Neural progenitor cell (in vitro differentiated cells): ENCODE data around the gene AMIGO2. TPM values are rescaled to one million over a fixed set of nuclear protein-coding genes. Genes with fewer than 3 reads are reported as not detected.

Experiments used
- DNase-seq: peaks from one replicate; pipeline ENCODE4 v3.0.0-alpha.2; 2016; ENCODE audit warnings: low spot score
- H2AFZ ChIP-seq: fragments of 200-600 bp; sonication (generic); replicated peaks from 2 replicates; pipeline ENCODE4 v1.6.1; 2016; ENCODE audit warnings: antibody characterized with exemption
- H3F3A ChIP-seq: fragments of 200-600 bp; sonication (generic); 2 replicates; pipeline ENCODE4 v1.6.1; 2016; ENCODE audit warnings: antibody characterized with exemption, low read depth
- H3K27ac ChIP-seq: fragments of 200-600 bp; sonication (generic); 2 replicates; pipeline ENCODE4 v1.5.1; 2016; ENCODE audit warnings: mild to moderate bottlenecking
- H3K27me3 ChIP-seq: fragments of 200-600 bp; sonication (generic); 2 replicates; pipeline ENCODE4 v1.6.1; 2016; ENCODE audit warnings: mild to moderate bottlenecking, moderate library complexity
- H3K36me3 ChIP-seq: fragments of 200-600 bp; sonication (generic); 2 replicates; pipeline ENCODE4 v1.5.1; 2016
- H3K4me1 ChIP-seq: fragments of 200-600 bp; sonication (generic); 2 replicates; pipeline ENCODE4 v1.6.1; 2016; ENCODE audit warnings: mixed run types
- H3K4me2 ChIP-seq: fragments of 200-600 bp; sonication (generic); 2 replicates; pipeline ENCODE4 v1.6.1; 2016
- H3K4me3 ChIP-seq: fragments of 200-600 bp; sonication (generic); 2 replicates; pipeline ENCODE4 v1.5.1; 2016
- H3K79me2 ChIP-seq: fragments of 200-600 bp; sonication (generic); 2 replicates; pipeline ENCODE4 v1.6.1; 2016; ENCODE audit warnings: low read depth
- H3K9ac ChIP-seq: fragments of 200-600 bp; sonication (generic); 2 replicates; pipeline ENCODE4 v1.6.1; 2016
- H3K9me3 ChIP-seq: fragments of 200-600 bp; sonication (generic); 2 replicates; pipeline ENCODE4 v1.5.1; 2016; ENCODE audit warnings: low read depth
- H4K20me1 ChIP-seq: fragments of 200-600 bp; sonication (generic); 2 replicates; pipeline ENCODE4 v1.6.1; 2016; ENCODE audit warnings: low read depth
- H3K27ac Mint-ChIP-seq: 3 replicates; pipeline ENCODE4 v1.8.0; 2021; ENCODE audit warnings: mixed read lengths
- H3K27me3 Mint-ChIP-seq: 2 replicates; pipeline ENCODE4 v1.8.0; 2022; ENCODE audit warnings: low read depth, mild to moderate bottlenecking, inconsistent platforms, moderate library complexity, mixed read lengths; ENCODE audit not compliant: insufficient read depth
- H3K36me3 Mint-ChIP-seq: 3 replicates; pipeline ENCODE4 v1.8.0; 2021; ENCODE audit warnings: mixed read lengths
- H3K4me1 Mint-ChIP-seq: 3 replicates; pipeline ENCODE4 v1.8.0; 2021; ENCODE audit warnings: mixed read lengths
- H3K4me3 Mint-ChIP-seq: 3 replicates; pipeline ENCODE4 v1.8.0; 2021; ENCODE audit warnings: mild to moderate bottlenecking, moderate library complexity, mixed read lengths
- H3K9me3 Mint-ChIP-seq: 3 replicates; pipeline ENCODE4 v1.8.0; 2020; ENCODE audit warnings: mixed read lengths
- EZH2 ChIP-seq: fragments of 200-600 bp; sonication (generic); IDR thresholded peaks from 2 replicates; pipeline ENCODE4 v1.6.1; 2017; ENCODE audit warnings: antibody characterized with exemption, mild to moderate bottlenecking, moderate library complexity
- EZH2phosphoT487 ChIP-seq: fragments of 200-600 bp; sonication (generic); IDR thresholded peaks from 2 replicates; pipeline ENCODE4 v1.6.1; 2017; ENCODE audit warnings: antibody characterized with exemption
- total RNA-seq: library from RNA; depleted of rRNA; stranded (reverse); fragments of >200 nt; gene quantifications from 2 replicates; pipeline ENCODE4 v1.2.3, GENCODE V29; 2015; ENCODE audit warnings: low replicate concordance
- TF ChIP-seq, protein P1 (sequence below): fragments of 200-600 bp; sonication (generic); IDR thresholded peaks from 2 replicates; pipeline ENCODE4 v1.5.1; 2017; ENCODE audit warnings: antibody characterized with exemption, mild to moderate bottlenecking

Gene AMIGO2
- 1.6 and 1.7 TPM in 2 replicates for total RNA-seq

GRCh38 chr12:47079468-47079980, at the start of gene AMIGO2, which contains the start of gene PCED1B:
TSS of gene AMIGO2 (minus strand) at chr12:47079959. CDS start at chr12:47079002, 957 bp downstream.
TSS of gene PCED1B (plus strand) at chr12:47079621. CDS start at chr12:47235064, 155,443 bp downstream.
- H3K4me2 ChIP-seq = peak within 1 kb of the TSS; percentile 93
- H3K27me3 Mint-ChIP-seq = peaks cover 5% of the 10 kb centered on the region
- H3K4me3 Mint-ChIP-seq = peak within 1 kb of the TSS; percentile 92
- H3K4me1 Mint-ChIP-seq = peaks cover 28% of the 10 kb centered on the region
- H4K20me1 ChIP-seq = no peaks in the 10 kb centered on the region
- peak within 1 kb of the TSS; percentile 94 for H2AFZ ChIP-seq
- peak within 1 kb of the TSS; percentile 67 for H3K4me3 ChIP-seq
- TF ChIP-seq EZH2phosphoT487 (no peak), EZH2 (peak; percentile 21)
- TF ChIP-seq, protein P1, sequence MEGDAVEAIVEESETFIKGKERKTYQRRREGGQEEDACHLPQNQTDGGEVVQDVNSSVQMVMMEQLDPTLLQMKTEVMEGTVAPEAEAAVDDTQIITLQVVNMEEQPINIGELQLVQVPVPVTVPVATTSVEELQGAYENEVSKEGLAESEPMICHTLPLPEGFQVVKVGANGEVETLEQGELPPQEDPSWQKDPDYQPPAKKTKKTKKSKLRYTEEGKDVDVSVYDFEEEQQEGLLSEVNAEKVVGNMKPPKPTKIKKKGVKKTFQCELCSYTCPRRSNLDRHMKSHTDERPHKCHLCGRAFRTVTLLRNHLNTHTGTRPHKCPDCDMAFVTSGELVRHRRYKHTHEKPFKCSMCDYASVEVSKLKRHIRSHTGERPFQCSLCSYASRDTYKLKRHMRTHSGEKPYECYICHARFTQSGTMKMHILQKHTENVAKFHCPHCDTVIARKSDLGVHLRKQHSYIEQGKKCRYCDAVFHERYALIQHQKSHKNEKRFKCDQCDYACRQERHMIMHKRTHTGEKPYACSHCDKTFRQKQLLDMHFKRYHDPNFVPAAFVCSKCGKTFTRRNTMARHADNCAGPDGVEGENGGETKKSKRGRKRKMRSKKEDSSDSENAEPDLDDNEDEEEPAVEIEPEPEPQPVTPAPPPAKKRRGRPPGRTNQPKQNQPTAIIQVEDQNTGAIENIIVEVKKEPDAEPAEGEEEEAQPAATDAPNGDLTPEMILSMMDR = peak; percentile 26
- H3K9me3 Mint-ChIP-seq = no peaks in the 10 kb centered on the region
- peaks cover 24% of the 10 kb centered on the region for H3F3A ChIP-seq
- H3K4me1 ChIP-seq = peaks cover 17% of the 10 kb centered on the region
- H3K36me3 Mint-ChIP-seq = no peaks in the 10 kb centered on the region
- no peaks in the 10 kb centered on the region for H3K79me2 ChIP-seq
- peaks cover 58% of the 10 kb centered on the region for H3K27me3 ChIP-seq
- peak; percentile 77 for DNase-seq
- no peak within 1 kb of the TSS for H3K9ac ChIP-seq
- H3K27ac Mint-ChIP-seq = peak within 1 kb of the TSS; percentile 35
- no peaks in the 10 kb centered on the region for H3K36me3 ChIP-seq
- H3K27ac ChIP-seq = no peak within 1 kb of the TSS
- no peaks in the 10 kb centered on the region for H3K9me3 ChIP-seq

GRCh38 chr12:47126246-47126645, 46.5 kb upstream of the AMIGO2 start:
- no peaks in the 10 kb centered on the region for H4K20me1 ChIP-seq
- no peak overlapping the region for H3K4me3 ChIP-seq
- DNase-seq = no peak
- no peaks in the 10 kb centered on the region for H3K4me1 Mint-ChIP-seq
- H3K27ac Mint-ChIP-seq = no peak overlapping the region
- H3F3A ChIP-seq = no peaks in the 10 kb centered on the region
- H2AFZ ChIP-seq = no peak overlapping the region
- H3K4me3 Mint-ChIP-seq = no peak overlapping the region
- no peaks in the 10 kb centered on the region for H3K27me3 ChIP-seq
- H3K9me3 Mint-ChIP-seq = no peaks in the 10 kb centered on the region
- H3K9ac ChIP-seq = no peak overlapping the region
- no peak overlapping the region for H3K4me2 ChIP-seq
- no peaks in the 10 kb centered on the region for H3K9me3 ChIP-seq
- no peaks in the 10 kb centered on the region for H3K4me1 ChIP-seq
- no peaks in the 10 kb centered on the region for H3K79me2 ChIP-seq
- no peaks in the 10 kb centered on the region for H3K36me3 Mint-ChIP-seq
- no peaks in the 10 kb centered on the region for H3K36me3 ChIP-seq
- H3K27ac ChIP-seq = no peak overlapping the region
- TF ChIP-seq EZH2 = no peak
- TF ChIP-seq EZH2phosphoT487 = no peak
- TF ChIP-seq, protein P1 = no peak
- no peaks in the 10 kb centered on the region for H3K27me3 Mint-ChIP-seq

DNA sequence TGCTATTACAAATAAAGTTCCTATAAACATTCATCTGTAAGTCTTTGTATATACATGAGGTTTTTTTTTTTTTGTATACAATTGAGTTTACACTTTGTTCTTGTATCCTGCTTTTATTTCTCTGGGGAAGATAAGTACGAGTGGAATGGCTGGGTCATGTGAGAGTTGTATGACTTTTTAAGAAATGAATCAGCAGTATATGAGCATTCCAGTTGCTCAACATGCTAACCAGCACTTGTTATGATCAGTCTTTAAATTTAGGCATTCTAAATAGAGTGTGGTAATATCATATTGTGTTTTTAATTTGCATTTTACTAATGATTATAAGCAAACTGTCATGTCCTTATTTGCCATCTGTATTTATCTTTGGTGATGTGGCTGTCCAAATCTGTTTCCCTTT, 44.7 kb upstream of the AMIGO2 start:
- H3K27me3 Mint-ChIP-seq = no peaks in the 10 kb centered on the region
- Histone ChIP-seq H3K79me2 (no peaks in the 10 kb centered on the region), H3K27me3 (no peaks in the 10 kb centered on the region), H4K20me1 (no peaks in the 10 kb centered on the region), H3K4me3 (no peak overlapping the region), H2AFZ (no peak overlapping the region), H3K4me1 (no peaks in the 10 kb centered on the region), H3K36me3 (no peaks in the 10 kb centered on the region), H3K27ac (no peak overlapping the region), H3K9me3 (no peaks in the 10 kb centered on the region), H3F3A (no peaks in the 10 kb centered on the region), H3K9ac (no peak overlapping the region), H3K4me2 (no peak overlapping the region)
- H3K27ac Mint-ChIP-seq = no peak overlapping the region
- no peak for DNase-seq
- no peak overlapping the region for H3K4me3 Mint-ChIP-seq
- no peaks in the 10 kb centered on the region for H3K9me3 Mint-ChIP-seq
- TF ChIP-seq EZH2phosphoT487 (no peak), EZH2 (no peak)
- TF ChIP-seq, protein P1 = no peak
- H3K36me3 Mint-ChIP-seq = no peaks in the 10 kb centered on the region
- H3K4me1 Mint-ChIP-seq = no peaks in the 10 kb centered on the region
